CD8-positive, alpha-beta memory T cell (primary cell): ENCODE measurements around the gene SLC38A3. TPM values are rescaled to one million over a fixed set of nuclear protein-coding genes. Genes with fewer than 3 reads are reported as not detected.

Source experiments
- CTCF ChIA-PET: fragments of 350-600 bp; sonication (Branson Sonifier 250); formaldehyde crosslinking; loops from one replicate; lab custom pipeline; 2021; ENCODE audit warnings: antibody characterized with exemption; lab: Charles Lee
- POLR2A ChIA-PET: fragments of 350-600 bp; sonication (Branson Sonifier 250); formaldehyde crosslinking; loops from one replicate; lab custom pipeline; 2021; ENCODE audit warnings: antibody characterized with exemption; lab: Charles Lee
- DNase-seq, 5 donors: peaks; one replicate each; pipeline versions ENCODE4 v3.0.0 to v3.0.0-alpha.2; 2020 to 2022; ENCODE audit warnings: mixed read lengths in 1 of 5
- H3K27ac ChIP-seq: one replicate; pipeline ENCODE4 v1.7.0; 2013; ENCODE audit warnings: low read depth, mild to moderate bottlenecking, low read length, moderate library complexity
- H3K27me3 ChIP-seq: 2 replicates; pipeline ENCODE4 v1.7.0; 2013; ENCODE audit warnings: low read length, mild to moderate bottlenecking; ENCODE audit not compliant: insufficient read depth, poor library complexity, severe bottlenecking
- H3K36me3 ChIP-seq: 2 replicates; pipeline ENCODE4 v1.7.0; 2013; ENCODE audit warnings: mild to moderate bottlenecking, low read length, moderate library complexity; ENCODE audit not compliant: insufficient read depth
- H3K4me1 ChIP-seq: 2 replicates; pipeline ENCODE4 v1.7.0; 2013; ENCODE audit warnings: mild to moderate bottlenecking, low read length, moderate library complexity; ENCODE audit not compliant: insufficient read depth
- H3K4me3 ChIP-seq: 2 replicates; pipeline ENCODE4 v1.7.0; 2013; ENCODE audit warnings: mild to moderate bottlenecking, low read length
- H3K9me3 ChIP-seq: 2 replicates; pipeline ENCODE4 v1.7.0; 2013; ENCODE audit warnings: mild to moderate bottlenecking, low read length
- H3K27ac Mint-ChIP-seq, 8 donors: one replicate each; pipeline ENCODE4 v1.8.0; 2020 to 2021; ENCODE audit warnings: mixed read lengths in 8 of 8, mild to moderate bottlenecking in 6 of 8, inconsistent platforms in 3 of 8, moderate library complexity in 3 of 8
- H3K27me3 Mint-ChIP-seq, 2 donors: one replicate each; pipeline ENCODE4 v1.8.0; 2020 to 2021; ENCODE audit warnings: mixed read lengths in 2 of 2, mild to moderate bottlenecking in 1 of 2, moderate library complexity in 1 of 2
- H3K36me3 Mint-ChIP-seq, 3 donors: one replicate each; pipeline ENCODE4 v1.8.0; 2020 to 2021; ENCODE audit warnings: mixed read lengths in 3 of 3, inconsistent platforms in 1 of 3, mild to moderate bottlenecking in 1 of 3
- H3K4me1 Mint-ChIP-seq, 3 donors: one replicate each; pipeline ENCODE4 v1.8.0; 2020 to 2021; ENCODE audit warnings: mixed read lengths in 3 of 3, inconsistent platforms in 1 of 3, mild to moderate bottlenecking in 1 of 3
- H3K4me3 Mint-ChIP-seq, 7 donors: one replicate each; pipeline ENCODE4 v1.8.0; 2020 to 2021; ENCODE audit warnings: mixed read lengths in 7 of 7, mild to moderate bottlenecking in 6 of 7, moderate library complexity in 4 of 7, inconsistent platforms in 2 of 7
- H3K9me3 Mint-ChIP-seq, 5 donors: one replicate each; pipeline ENCODE4 v1.8.0; 2020 to 2022; ENCODE audit warnings: mixed read lengths in 5 of 5, mild to moderate bottlenecking in 3 of 5, moderate library complexity in 2 of 5, inconsistent platforms in 1 of 5
- polyA plus RNA-seq: library from polyadenylated mRNA; unstranded; fragments of 300-500 nt; fragmentation: Illumina TruSeq; gene quantifications from one replicate; pipeline ENCODE4 v1.2.3, GENCODE V29; 2021
- total RNA-seq, 2 experiments: library from RNA; stranded (reverse); gene quantifications; one replicate each; pipeline ENCODE4 v1.2.3, GENCODE V29; 2021

The SLC38A3 gene
- total and polyA plus RNA-seq, 3 experiments from 2014 or later, result not detected

GRCh38 chr3:50245831-50246516 lies 40.9 kb downstream of the SLC38A3 start:
- CTCF ChIA-PET, result interaction anchor here (0.7 to 9.2 kb wide), 32 partner anchors 12 to 706 kb away, joined by 3 to 241 read pairs (median 6); partner anchors contain the start of genes GNAI2, GNAT1, HEMK1 and HYAL2
- Histone ChIP-seq H3K27me3 (no peaks in the 10 kb centered on the region), H3K4me1 (peaks cover 92% of the 10 kb centered on the region), H3K36me3 (peaks cover 15% of the 10 kb centered on the region), H3K4me3 (peak overlapping the region; percentile 59), H3K27ac (peak overlapping the region; percentile 75), H3K9me3 (no peaks in the 10 kb centered on the region)
- H3K4me3 Mint-ChIP-seq, result peak overlapping the region; percentile 70 to 79 (median 76)
- H3K9me3 Mint-ChIP-seq, result no peaks in the 10 kb centered on the region
- H3K36me3 Mint-ChIP-seq, result peaks cover 0 to 46% (median 0%) of the 10 kb centered on the region in 3 donors
- no peaks in the 10 kb centered on the region for H3K27me3 Mint-ChIP-seq
- H3K4me1 Mint-ChIP-seq, result peaks cover 65 to 91% (median 75%) of the 10 kb centered on the region in 3 donors
- peak overlapping the region; percentile 81 to 99 (median 96) for H3K27ac Mint-ChIP-seq
- DNase-seq, result peak; percentile 88 to 97 (median 94)
- POLR2A ChIA-PET, result interaction anchor here (0.6 to 1.7 kb wide), 8 partner anchors 8 to 91 kb away, joined by 3 to 20 read pairs (median 6); partner anchors contain the start of genes GNAI2, HYAL3 and NAA80

- peaks cover 17% of the 10 kb centered on the region for H3K36me3 ChIP-seq
- DNase-seq, result peak; percentile 66 to 87 (median 80)
Measured at GRCh38 chr3:50246517-50246954, 41.5 kb downstream of the SLC38A3 start.

GRCh38 chr3:50248387-50248786 lies 43.3 kb downstream of the SLC38A3 start:
- no peaks in the 10 kb centered on the region for H3K9me3 ChIP-seq
- Mint-ChIP-seq H3K27ac (peak overlapping the region in 7 of 8 donors; percentile 41 to 95 (median 88)), H3K4me3 (peak overlapping the region in 1 of 7 donors; percentile 37), H3K9me3 (no peaks in the 10 kb centered on the region), H3K4me1 (peaks cover 47 to 76% (median 58%) of the 10 kb centered on the region in 3 donors), H3K36me3 (peaks cover 0 to 56% (median 0%) of the 10 kb centered on the region in 3 donors), H3K27me3 (no peaks in the 10 kb centered on the region)
- no peak for DNase-seq
- POLR2A ChIA-PET, result no interaction called here
- H3K27me3 ChIP-seq, result no peaks in the 10 kb centered on the region
- peaks cover 87% of the 10 kb centered on the region for H3K4me1 ChIP-seq
- H3K27ac ChIP-seq, result no peak overlapping the region
- no peak overlapping the region for H3K4me3 ChIP-seq
- peaks cover 35% of the 10 kb centered on the region for H3K36me3 ChIP-seq
- CTCF ChIA-PET, result interaction anchor here (7.0 to 9.2 kb wide), 3 partner anchors 10 to 54 kb away, joined by 101 to 241 read pairs (median 116); partner anchors contain the start of genes GNAI2 and GNAT1

More at GRCh38 chr3:50246517-50246954, 41.5 kb downstream of the SLC38A3 start:
- Mint-ChIP-seq H3K27ac (peak overlapping the region; percentile 90 to 99 (median 96)), H3K9me3 (no peaks in the 10 kb centered on the region), H3K4me1 (peaks cover 65 to 91% (median 75%) of the 10 kb centered on the region in 3 donors), H3K36me3 (peaks cover 0 to 46% (median 0%) of the 10 kb centered on the region in 3 donors), H3K27me3 (no peaks in the 10 kb centered on the region), H3K4me3 (peak overlapping the region; percentile 70 to 79 (median 76))
- no peaks in the 10 kb centered on the region for H3K27me3 ChIP-seq
- peaks cover 92% of the 10 kb centered on the region for H3K4me1 ChIP-seq
- peak overlapping the region; percentile 75 for H3K27ac ChIP-seq
- POLR2A ChIA-PET, result interaction anchor here (0.6 to 1.7 kb wide), 10 partner anchors 9 to 90 kb away, joined by 3 to 20 read pairs (median 6); partner anchors contain the start of genes GNAI2, HYAL3, IFRD2 and NAA80
- CTCF ChIA-PET, result interaction anchor here (0.7 to 9.2 kb wide), 32 partner anchors 11 to 707 kb away, joined by 3 to 241 read pairs (median 6); partner anchors contain the start of genes GNAI2, GNAT1, HEMK1 and HYAL2
- peak overlapping the region; percentile 59 for H3K4me3 ChIP-seq
- no peaks in the 10 kb centered on the region for H3K9me3 ChIP-seq

- Histone ChIP-seq H3K9me3 (no peaks in the 10 kb centered on the region), H3K4me1 (peaks cover 80% of the 10 kb centered on the region), H3K27ac (no peak overlapping the region), H3K36me3 (peaks cover 44% of the 10 kb centered on the region), H3K27me3 (no peaks in the 10 kb centered on the region), H3K4me3 (no peak overlapping the region)
- H3K36me3 Mint-ChIP-seq, result peaks cover 0 to 59% (median 2%) of the 10 kb centered on the region in 3 donors
- ChIA-PET POLR2A (no interaction called here), CTCF (interaction anchor here (1.1 to 7.3 kb wide), 4 partner anchors 9 to 55 kb away, joined by 3 to 241 read pairs (median 53); partner anchors contain the start of gene GNAI2)
- peaks cover 0 to 1% of the 10 kb centered on the region in 2 donors for H3K27me3 Mint-ChIP-seq
- H3K27ac Mint-ChIP-seq, result peak overlapping the region in 4 of 8 donors; percentile 41 to 87 (median 53)
- peaks cover 43 to 73% (median 48%) of the 10 kb centered on the region in 3 donors for H3K4me1 Mint-ChIP-seq
- no peak for DNase-seq
- H3K4me3 Mint-ChIP-seq, result no peak overlapping the region
- H3K9me3 Mint-ChIP-seq, result no peaks in the 10 kb centered on the region
Measured at GRCh38 chr3:50249457-50249856, 44.4 kb downstream of the SLC38A3 start.

GRCh38 chr3:50250514-50250913 lies 45.4 kb downstream of the SLC38A3 start:
- Histone ChIP-seq H3K4me1 (peaks cover 70% of the 10 kb centered on the region), H3K36me3 (peaks cover 49% of the 10 kb centered on the region), H3K4me3 (no peak overlapping the region), H3K9me3 (no peaks in the 10 kb centered on the region), H3K27me3 (no peaks in the 10 kb centered on the region), H3K27ac (peak overlapping the region; percentile 42)
- Mint-ChIP-seq H3K4me1 (peaks cover 37 to 62% (median 40%) of the 10 kb centered on the region in 3 donors), H3K27ac (peak overlapping the region in 5 of 8 donors; percentile 70 to 89 (median 84)), H3K27me3 (peaks cover 0 to 2% of the 10 kb centered on the region in 2 donors), H3K36me3 (peaks cover 0 to 66% (median 2%) of the 10 kb centered on the region in 3 donors), H3K4me3 (peak overlapping the region in 1 of 7 donors; percentile 49), H3K9me3 (no peaks in the 10 kb centered on the region)
- DNase-seq, result no peak
- ChIA-PET CTCF (interaction anchor here (1.1 to 7.3 kb wide), 3 partner anchors 8 to 56 kb away, joined by 5 to 241 read pairs (median 101); partner anchors contain the start of gene GNAI2), POLR2A (interaction anchor here (0.5 to 0.6 kb wide), 2 partner anchors 24 to 72 kb away, joined by 3 to 4 read pairs; no protein-coding TSS in a partner anchor)

GRCh38 chr3:50251220-50251619 lies 46.1 kb downstream of the SLC38A3 start:
- peaks cover 31 to 55% (median 33%) of the 10 kb centered on the region in 3 donors for H3K4me1 Mint-ChIP-seq
- peaks cover 0 to 68% (median 2%) of the 10 kb centered on the region in 3 donors for H3K36me3 Mint-ChIP-seq
- Histone ChIP-seq H3K36me3 (peaks cover 51% of the 10 kb centered on the region), H3K27me3 (no peaks in the 10 kb centered on the region), H3K27ac (no peak overlapping the region), H3K4me1 (peaks cover 63% of the 10 kb centered on the region), H3K9me3 (no peaks in the 10 kb centered on the region), H3K4me3 (no peak overlapping the region)
- DNase-seq, result no peak
- no peak overlapping the region for H3K4me3 Mint-ChIP-seq
- no peaks in the 10 kb centered on the region for H3K9me3 Mint-ChIP-seq
- CTCF ChIA-PET, result interaction anchor here (0.7 to 7.3 kb wide), 5 partner anchors 7 to 28 kb away, joined by 3 to 241 read pairs (median 4); partner anchors contain the start of gene GNAI2
- H3K27ac Mint-ChIP-seq, result peak overlapping the region; percentile 47 to 90 (median 76)
- peaks cover 0 to 2% of the 10 kb centered on the region in 2 donors for H3K27me3 Mint-ChIP-seq
- POLR2A ChIA-PET, result interaction anchor here (0.7 kb wide), 1 partner anchor 18 kb away, joined by 3 read pairs; no protein-coding TSS in a partner anchor

GRCh38 chr3:50254577-50255250 lies 49.6 kb downstream of the SLC38A3 start:
- no peak overlapping the region for H3K4me3 Mint-ChIP-seq
- H3K4me1 Mint-ChIP-seq, result peaks cover 13 to 35% (median 20%) of the 10 kb centered on the region in 3 donors
- H3K9me3 Mint-ChIP-seq, result no peaks in the 10 kb centered on the region
- Histone ChIP-seq H3K4me1 (peaks cover 32% of the 10 kb centered on the region), H3K27me3 (no peaks in the 10 kb centered on the region), H3K4me3 (no peak overlapping the region), H3K36me3 (peaks cover 58% of the 10 kb centered on the region), H3K27ac (no peak overlapping the region), H3K9me3 (no peaks in the 10 kb centered on the region)
- no peak for DNase-seq
- H3K36me3 Mint-ChIP-seq, result peaks cover 4 to 87% (median 5%) of the 10 kb centered on the region in 3 donors
- ChIA-PET CTCF (interaction anchor here (1.3 to 8.3 kb wide), 3 partner anchors 6 to 28 kb away, joined by 3 to 101 read pairs (median 5); no protein-coding TSS in a partner anchor), POLR2A (no interaction called here)
- H3K27ac Mint-ChIP-seq, result peak overlapping the region in 3 of 8 donors; percentile 4 to 72 (median 36)
- peaks cover 0 to 2% of the 10 kb centered on the region in 2 donors for H3K27me3 Mint-ChIP-seq
